ENCODE data around the gene KCNJ2.

DNA sequence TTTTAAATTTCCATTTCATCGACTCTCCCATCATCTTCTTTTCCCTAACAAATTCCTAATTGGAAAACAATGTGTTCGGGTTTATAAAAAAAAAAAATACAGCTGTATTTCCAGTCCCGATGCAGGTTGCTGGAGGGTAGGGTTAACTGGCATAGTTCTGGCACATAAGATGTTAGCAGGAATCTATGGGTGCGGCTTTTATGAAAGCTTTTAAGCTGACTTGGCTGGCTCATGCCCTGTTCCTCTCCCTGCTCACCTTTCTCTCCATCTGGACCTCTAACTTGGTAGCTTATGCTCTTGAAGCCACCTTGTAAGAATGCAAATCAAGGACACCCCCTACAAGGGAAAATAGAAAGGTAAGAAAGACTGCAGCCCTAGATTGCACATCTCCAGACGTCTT is 33.2 kb upstream of the KCNJ2 start:
- TF ChIP-seq, protein P1, sequence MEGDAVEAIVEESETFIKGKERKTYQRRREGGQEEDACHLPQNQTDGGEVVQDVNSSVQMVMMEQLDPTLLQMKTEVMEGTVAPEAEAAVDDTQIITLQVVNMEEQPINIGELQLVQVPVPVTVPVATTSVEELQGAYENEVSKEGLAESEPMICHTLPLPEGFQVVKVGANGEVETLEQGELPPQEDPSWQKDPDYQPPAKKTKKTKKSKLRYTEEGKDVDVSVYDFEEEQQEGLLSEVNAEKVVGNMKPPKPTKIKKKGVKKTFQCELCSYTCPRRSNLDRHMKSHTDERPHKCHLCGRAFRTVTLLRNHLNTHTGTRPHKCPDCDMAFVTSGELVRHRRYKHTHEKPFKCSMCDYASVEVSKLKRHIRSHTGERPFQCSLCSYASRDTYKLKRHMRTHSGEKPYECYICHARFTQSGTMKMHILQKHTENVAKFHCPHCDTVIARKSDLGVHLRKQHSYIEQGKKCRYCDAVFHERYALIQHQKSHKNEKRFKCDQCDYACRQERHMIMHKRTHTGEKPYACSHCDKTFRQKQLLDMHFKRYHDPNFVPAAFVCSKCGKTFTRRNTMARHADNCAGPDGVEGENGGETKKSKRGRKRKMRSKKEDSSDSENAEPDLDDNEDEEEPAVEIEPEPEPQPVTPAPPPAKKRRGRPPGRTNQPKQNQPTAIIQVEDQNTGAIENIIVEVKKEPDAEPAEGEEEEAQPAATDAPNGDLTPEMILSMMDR (optimal IDR thresholded peaks at IDR 0.05 in 1 of 3, IDR thresholded peaks at IDR 0.05 in 1 of 3, conservative IDR thresholded peaks at IDR 0.05 in 1 of 3; ENCODE audit: extremely low read depth in 1 of 3, insufficient read depth in 2 of 3, low read length in 3 of 3), result no peak
- no peak for TF ChIP-seq EZH2 (IDR thresholded peaks at IDR 0.05; ENCODE audit: low read length)
